IPS-11a (cell line): ENCODE measurements around the gene SPOP.
A peak's percentile ranks its signal among the peaks of the same experiment; 100 is the strongest.
"Not testable (repeated sequence)": the region's sequence is repeated elsewhere in the genome, so short reads cannot be mapped to it uniquely, and the experiment has no call there.

Experiments used
- H3K4me3 ChIP-seq: one replicate; pipeline ENCODE4 v1.5.1; 2013; ENCODE audit warnings: low read depth, low read length, control low read depth

SPOP gene

DNA sequence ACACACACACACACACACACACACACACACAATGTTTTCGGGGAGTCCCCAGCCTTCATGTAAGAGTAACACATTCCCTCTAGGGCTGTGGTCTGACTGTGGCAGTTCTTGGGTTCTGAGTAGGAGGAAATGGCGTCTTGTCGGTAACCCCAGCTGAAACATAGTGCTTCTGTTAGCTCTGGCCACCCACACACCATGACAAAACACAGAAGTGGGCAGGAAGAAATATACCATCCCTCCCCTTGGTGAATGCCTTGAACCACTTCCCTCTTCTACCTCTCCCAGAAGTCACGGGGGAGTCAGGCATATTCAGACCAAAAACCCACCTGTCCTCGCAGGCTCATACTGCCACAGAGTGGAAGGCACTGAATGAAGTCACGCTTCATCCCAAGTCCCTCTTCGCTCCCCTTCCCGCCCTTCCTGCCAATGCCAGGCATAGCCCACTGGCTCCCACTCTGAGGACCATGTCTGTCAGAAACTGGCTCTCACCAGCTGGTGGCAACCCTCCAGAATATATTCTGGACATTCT lies 18.4 kb upstream of the SPOP start:
- H3K4me3 ChIP-seq: no peak overlapping the region

DNA sequence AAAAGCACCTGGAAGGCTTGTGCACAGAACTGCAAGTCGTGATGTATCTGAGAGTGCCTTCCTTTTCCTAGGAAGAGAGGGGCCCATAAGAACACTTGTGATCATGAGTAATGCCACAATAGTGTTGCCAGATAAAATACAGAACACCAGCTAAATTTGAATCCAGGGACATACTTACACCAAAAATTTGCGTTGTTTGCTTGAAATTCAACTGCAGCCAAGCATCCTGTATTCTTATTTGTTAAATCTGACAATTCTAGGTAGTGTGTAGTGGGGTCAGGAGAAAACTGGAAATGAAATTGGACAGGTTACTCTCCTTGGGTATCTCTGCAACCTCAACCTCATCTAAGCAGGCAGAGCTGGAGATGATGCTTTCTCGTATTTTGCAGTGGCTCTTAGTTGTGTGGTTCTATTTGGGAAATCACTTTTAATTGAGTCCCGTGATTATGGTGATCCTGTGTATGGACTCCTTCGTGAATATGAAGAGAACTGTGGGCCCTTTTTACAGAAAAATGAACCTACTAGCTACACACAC lies 17.9 kb upstream of the SPOP start:
- no peak overlapping the region for H3K4me3 ChIP-seq

DNA sequence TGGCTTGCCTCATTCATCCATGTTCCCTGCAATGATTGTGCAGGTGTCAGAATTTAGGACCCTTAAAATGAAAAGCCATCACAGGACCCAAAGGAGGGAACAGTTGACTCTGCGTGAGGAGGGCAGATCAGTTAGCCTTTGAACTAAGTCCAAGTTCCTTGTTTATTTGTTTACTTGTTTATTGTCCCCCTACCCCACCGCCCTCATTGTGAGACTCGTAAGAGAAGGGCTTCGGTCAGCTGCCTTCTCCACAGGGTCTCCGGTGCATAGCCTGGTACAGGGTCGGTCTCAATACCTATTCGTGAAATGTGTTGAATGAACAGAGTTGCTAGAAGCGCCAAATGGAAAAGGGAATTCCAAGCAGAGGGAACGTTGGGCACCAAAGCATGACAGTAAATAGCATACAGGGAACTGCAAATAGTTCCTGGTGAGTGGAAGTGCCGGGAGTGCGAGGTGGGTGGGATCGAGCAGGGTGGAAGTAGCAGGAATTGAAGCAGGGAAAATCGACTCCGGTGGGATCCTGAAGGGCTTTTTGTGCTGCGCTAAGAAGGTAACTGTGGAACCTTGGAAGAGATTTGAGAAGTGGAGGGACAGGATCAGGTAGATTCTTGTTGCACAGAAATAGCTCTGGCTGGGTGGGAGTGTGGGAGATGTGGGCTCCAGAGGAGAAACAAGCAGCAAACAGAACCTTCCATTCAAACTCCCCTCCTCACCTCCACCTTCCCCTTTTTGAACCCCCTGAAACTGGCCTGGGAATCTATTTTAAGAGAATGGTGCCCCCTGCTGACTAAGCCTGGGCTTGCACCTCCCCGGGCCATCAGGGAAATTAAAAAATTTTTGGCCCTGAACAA lies 17.2 kb upstream of the SPOP start:
- H3K4me3 ChIP-seq: no peak overlapping the region

DNA sequence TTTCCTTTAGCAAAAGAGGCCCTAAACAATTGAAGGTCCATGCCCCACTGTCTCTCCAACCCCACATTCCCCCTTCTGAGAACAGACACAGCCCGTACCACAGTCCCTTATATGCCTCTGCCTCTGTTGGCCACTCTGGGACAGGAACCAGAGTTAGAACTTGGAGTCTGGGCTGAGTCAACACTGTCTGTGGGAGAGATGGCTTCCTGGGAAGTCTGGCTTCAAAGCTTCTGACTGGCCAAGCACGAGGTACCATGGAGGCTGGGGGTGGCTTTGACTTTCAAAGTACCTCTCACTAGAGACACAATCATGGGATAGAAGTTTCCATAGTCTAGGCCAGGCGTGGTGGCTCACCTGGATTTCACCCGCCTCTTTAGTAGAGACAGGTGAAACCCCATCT lies 14.9 kb upstream of the SPOP start:
- no peak overlapping the region for H3K4me3 ChIP-seq

DNA sequence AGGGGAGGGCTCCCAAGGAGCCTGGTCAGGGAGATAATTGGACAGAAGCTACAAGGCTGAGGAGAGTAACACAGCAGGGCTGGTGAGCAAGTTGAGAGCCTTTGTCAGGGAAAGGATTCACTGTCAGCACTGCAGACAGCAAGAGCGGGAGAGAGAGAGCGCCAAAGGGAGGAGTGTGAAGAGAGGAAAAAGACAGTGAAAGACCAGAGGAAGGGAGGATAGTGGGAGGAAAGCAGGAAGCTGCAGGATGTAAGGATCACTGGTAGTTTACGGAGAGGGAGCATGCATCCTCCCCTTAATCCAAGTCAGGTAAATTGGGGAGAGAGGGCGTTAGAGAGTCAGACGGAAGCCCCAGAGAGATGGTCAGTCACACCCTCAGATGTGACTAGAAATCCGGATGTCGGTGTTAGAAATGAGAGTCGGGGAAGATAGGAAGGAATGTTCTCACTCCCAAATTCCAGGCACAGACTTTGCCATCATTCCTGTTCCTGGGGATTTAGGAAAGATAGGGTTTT lies 13.8 kb upstream of the SPOP start:
- H3K4me3 ChIP-seq: no peak overlapping the region

DNA sequence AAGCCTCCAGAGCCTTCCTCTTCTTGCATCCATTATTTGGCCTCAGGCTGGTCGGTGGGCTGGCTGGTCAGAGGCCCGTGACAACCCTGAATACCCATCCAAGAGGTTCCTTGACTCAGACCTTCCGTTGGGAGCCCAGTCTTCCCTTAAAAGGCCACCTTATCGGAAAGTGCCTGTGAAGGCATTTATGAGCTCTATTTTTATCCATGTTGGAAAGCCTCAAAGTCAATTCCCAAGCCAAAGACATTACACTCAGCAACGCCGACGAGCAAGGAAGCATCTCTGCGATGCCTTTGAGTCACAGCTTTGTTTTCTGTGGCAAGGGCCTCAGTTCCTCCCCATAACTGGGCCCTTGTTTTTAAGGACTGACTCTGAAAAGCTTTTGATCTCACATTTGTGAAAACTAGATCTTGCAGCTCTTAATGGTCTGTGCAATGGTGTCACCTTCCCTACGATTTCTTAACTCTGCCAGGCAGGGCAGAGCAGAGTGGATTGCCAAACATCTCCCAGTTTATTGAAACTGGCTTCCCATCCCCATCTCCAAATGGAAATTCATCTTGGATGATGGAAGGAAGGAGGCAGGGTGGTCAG lies 13.3 kb upstream of the SPOP start:
- H3K4me3 ChIP-seq: no peak overlapping the region

DNA sequence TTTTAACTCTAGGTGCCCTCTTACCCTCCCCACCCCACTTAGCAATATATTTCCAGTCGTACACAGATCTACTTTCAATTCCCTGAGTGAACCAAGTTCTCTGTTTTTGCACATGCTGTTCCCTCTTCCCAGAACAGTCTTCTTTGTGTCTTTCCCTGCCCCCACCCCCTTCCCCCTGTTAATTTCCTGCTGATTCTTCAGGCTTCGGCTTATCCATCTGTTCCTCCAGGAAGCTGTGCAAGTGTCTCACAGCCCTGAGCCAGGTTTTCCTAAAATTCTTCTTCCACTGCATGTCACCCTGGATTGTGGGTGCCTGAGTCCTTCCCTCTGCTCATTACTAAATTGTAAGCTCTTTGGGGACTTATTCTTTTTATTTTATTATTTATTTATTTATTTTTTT lies 12.4 kb upstream of the SPOP start:
- no peak overlapping the region for H3K4me3 ChIP-seq

DNA sequence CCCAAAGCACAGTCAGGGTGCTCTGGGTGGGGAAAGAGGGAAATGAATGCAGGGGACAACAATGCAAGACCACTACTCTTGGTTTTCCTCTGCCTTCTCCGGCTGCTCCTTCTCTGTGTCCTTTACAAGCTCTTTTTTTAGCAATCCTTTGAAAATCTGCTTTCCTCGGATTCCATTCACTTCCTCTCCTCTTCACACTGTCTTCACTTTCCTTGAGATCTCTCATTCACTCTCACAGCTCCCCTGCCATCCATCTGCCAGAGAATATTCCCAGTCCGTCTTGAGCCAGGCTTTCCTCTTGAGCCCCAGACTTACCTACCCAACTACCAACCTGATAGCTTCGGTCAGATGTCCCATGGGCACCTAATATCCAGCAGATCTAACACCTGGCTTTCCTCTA lies 11.0 kb upstream of the SPOP start:
- H3K4me3 ChIP-seq: no peak overlapping the region

DNA sequence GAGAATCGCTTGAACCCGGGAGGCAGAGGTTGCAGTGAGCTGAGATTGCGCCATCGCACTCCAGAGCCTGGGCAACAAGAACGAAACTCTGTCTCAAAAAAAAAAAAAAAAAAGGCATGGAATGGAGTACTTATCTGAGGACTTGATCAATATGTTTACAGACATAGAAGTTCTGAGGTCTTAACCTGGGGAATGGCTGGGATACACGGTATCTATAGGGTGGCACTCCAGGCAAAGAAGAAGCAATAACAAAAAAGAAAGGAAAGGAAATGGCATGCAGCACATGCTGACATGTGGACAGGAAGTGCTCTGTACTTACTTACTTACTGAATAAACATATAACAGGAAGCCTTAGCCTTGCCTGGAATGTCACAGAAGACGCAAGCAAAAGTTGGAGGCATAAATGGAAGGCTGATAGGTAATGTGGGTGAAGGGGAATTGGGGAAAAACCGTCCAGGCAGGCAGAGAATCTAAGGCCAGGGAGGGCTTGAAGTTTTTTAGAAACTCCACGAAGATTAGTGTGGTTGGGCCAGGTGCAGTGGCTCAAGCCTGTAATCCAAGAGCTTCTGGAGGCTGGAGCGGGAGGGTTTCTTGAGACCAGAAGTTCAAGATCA lies 10.1 kb upstream of the SPOP start:
- H3K4me3 ChIP-seq: no peak overlapping the region

DNA sequence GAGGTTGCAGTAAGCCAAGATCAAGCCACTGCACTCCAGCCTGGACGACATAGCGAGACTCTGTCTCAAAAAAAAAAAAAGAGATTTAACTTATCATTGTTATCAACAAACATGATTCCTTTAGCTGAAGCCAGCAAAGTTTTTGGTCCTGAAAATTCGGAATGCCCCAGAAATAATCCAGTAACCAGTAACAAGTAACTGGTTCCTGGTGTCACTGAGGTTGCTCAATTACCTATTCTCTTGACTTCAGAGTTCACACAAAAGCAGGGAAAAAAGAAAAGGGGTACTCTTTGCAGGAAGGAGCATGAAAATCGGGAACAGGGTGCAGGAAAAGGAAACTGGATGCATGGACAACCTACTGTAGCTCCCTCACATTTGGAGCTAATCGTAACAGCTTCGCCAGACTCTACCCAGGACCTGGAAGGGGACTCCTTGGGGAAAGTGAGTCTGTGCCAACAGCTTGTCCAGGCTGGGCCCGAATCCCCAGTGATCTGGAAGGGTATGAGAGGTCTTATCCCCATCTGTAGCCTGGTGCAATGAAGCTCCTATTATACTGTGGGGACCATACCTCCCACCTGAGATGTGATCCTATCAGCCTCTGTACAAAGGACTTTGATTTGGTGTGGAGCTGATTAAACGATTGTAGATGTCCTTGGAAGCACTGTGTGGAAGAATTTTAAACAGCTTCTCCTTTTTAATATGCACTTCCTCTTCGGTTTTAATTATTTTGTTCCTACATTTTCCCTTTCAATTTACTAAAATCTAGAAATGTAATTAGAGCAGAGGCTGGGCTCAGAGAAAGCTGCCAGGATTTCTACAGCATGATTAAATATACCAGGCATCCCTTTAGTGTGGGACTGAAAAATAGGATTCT lies 3.4 kb upstream of the SPOP start:
- H3K4me3 ChIP-seq: no peak overlapping the region

DNA sequence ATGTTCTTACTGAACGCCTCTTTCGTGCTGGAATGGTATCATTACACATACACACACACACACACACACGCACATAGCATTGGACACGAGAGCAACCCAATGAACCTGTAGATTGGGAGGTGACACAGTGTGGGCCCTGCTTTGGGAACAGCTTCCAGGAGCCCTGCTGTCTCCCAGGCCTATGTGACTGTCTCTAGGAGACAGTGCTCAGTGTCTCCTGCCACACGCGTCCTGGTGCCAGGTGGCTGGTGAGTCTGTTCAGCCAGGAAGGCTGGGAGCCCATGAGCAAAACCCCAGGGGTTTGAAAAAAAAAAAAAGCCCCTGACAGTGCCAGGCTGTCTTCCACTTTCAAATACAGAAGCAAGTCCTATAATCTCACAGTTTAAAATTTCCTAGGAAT lies 2.4 kb upstream of the SPOP start:
- H3K4me3 ChIP-seq: no peak overlapping the region

DNA sequence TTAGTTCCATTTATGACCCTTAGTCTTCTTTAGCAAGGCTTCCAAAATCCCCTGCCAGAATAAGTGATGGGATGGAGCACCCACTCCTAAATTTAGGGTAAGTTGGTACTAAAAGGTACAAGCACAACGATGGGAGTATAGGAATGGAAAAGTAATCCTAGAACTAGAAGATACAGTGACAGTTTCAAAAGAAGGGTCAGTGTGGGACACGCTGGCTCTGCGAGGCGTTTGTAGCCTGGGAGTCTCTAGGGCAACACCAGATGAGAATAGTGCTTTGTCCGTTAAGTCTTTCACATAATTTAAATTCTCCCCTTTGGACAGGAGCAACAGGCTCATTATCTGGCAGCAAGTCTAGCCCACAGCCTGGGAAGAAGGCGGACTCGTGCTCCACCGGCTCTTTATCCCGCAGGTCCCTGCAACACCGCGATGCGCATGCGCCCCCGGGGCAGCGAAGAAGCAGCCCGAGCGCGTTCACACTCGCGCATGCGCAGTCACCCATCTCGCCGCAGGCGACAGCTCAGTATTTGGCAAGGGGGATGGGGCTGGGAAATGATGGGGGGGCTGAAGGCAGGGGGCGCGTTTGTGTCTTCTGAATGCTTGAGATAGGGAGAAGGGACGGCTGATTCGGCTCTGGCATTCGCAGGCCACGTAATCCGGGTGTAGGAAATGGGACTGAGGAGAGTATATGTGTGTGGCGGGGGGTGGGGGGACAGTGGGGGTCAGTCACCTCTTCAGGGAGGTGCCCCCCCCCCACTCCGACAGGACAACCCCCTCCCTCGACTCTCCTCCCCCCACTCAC lies 564 bp downstream of the SPOP start:
- H3K4me3 ChIP-seq: peak overlapping the region; percentile 35

DNA sequence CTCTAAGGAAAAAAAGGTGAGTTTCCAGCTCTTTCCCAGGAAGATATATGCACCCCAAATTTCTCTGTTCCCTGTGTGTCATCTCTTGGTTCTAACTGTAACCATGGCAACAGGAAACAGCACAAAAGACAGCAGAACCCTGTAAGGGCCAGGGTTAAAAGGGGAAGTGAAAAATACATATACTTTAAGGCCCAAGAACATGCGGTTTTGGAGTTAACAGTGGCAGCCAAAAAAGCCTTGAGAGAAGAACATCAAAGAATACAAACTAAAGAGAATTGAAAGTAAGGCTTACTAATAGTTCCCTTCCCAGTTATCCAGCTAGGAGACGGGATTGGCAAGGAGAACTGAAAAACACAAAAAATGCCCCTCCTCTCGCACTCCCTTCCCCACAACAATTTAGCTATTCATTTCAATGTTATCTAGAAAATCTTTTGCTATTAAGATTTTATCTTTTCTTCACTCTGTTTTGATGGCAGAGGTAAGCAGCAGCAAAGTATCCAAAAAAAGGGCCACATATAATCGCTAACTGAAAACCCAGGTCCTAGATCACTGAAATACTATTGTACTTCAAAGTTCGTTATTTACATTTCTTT lies 1.5 kb downstream of the SPOP start:
- H3K4me3 ChIP-seq: no peak overlapping the region

DNA sequence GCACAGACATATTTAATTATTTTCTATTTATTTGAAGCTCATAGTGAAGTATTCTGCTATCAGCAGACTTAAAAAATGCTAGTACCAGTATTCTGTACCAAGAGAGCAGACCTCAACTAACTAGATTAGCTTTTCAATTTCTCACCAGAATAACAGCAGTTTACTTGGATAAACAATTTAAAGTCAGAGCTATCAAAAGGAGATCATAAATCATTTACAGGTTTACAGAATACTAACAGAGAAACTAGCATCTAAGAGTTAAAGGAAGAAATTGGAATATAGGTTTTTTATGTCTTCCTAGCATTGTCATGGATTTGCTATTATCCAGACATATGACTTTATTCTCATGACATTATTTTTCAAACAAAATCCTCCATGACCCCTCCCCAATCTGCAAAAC lies 3.4 kb downstream of the SPOP start:
- no peak overlapping the region for H3K4me3 ChIP-seq

DNA sequence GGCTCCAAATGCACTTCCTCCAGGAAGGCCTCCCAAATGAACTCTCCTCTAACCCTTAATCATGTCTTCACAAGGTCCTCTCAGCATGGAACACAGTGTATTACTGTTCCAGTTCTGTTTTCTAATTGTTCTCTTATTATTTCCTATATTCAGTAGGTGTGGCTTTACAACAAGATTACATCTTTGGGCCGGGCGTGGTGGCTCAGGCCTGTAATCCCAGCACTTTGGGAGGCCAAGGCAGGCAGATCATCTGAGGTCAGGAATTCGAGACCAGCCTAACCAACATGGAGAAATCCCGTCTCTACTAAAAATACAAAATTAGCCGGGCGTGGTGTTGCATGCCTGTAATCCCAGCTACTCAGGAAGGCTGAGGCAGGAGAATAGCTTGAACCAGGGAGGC lies 4.2 kb downstream of the SPOP start:
- not testable (repeated sequence) for H3K4me3 ChIP-seq

DNA sequence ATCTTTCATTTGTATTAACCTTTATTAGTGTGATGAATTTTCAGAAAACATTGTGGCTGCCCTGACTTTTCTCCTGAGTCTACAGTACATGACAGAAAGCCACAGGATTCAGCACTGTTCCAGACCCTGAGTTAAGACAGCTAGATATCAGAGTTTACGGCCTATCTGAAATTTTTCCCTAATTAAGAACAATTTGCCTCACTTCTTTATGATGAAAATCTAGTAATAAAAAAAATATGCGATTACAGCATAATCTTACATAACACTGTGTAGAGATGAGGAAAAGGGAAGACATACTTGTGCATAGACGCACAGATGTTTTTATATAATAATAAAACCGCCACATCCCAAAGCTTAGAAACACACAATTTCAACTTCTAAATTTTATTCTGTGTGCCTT lies 7.3 kb downstream of the SPOP start:
- no peak overlapping the region for H3K4me3 ChIP-seq

DNA sequence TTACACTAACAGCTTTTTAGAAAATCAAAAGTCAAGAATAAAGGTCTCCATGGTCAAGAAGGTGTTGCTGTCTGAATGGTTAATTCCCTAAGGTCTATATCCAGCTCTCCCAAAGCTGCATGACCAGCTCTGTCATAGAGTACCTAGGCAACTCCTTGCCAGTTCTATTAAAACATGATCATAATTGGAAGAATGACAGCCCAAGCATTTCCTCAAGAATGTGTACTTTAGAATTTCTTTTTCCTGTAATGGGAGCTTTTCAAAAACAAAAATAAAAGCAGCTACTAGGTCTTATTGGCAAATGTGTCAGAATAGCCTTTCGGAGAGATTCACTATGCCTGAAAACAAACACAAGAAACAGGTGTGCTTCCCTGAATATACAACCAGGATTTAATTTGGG lies 7.9 kb downstream of the SPOP start:
- no peak overlapping the region for H3K4me3 ChIP-seq

DNA sequence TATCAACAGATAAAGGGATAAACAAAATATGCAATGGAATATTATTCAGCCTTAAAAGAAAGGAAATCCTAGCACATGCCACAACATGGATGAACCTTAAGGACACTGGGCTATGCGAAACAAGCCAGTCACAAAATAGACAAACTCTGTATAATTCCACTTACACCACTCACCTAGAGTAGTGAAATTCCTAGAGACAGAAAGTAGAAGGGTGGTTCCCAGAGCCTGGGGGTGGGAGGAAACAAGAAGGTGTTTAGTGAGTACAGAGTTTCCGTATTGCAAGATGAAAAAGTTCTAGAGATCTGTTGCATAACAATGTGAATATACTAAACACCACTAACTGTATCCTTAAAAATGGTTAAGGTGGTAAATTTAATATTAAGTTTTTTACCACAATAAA lies 10.0 kb downstream of the SPOP start:
- H3K4me3 ChIP-seq: no peak overlapping the region

DNA sequence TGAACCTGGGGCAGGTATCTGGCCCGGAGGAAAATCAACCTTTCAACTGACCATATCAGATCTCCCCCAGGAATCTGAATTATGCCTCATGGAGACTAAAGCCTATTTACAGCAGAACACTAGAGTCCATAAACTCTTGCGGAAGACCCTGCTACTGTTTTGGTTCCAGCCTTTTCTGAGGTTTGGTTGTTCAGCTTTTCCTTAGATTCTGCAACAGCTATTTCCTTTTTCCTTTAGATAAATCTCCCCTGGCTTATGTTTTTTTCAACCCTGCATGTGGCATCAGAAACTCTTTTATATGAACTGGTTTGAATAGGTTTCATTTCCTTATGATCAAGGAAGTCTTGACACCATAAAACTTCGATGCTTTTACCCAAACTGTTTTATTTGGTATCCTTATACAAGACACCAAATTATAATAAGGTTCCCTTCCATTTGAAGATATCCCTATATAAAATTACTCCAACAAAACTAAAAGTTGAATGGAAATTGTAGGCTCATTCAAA lies 13.1 kb downstream of the SPOP start:
- no peak overlapping the region for H3K4me3 ChIP-seq
